SK-N-SH (cell line): ENCODE measurements around the gene TUFM. TPM values are rescaled to one million over a fixed set of nuclear protein-coding genes. Genes with fewer than 3 reads are reported as not detected.

Experiments used
- CTCF ChIA-PET: fragments of 300-600, 350-600 bp; formaldehyde crosslinking; extraction: SDS; loops from one replicate; lab custom pipeline; 2021; lab: Yijun Ruan, JAX
- POLR2A ChIA-PET: fragments of 350-600 bp; sonication (Branson Sonifier 250); formaldehyde crosslinking; extraction: SDS; loops from one replicate; lab custom pipeline; 2020; ENCODE audit warnings: antibody characterized with exemption, inconsistent platforms; lab: Yijun Ruan, JAX
- DNase-seq: peaks from one replicate; pipeline ENCODE4 v3.0.0; 2012
- H2AFZ ChIP-seq: fragments of 200-600 bp; sonication (generic); 2 replicates; pipeline ENCODE4 v1.8.1; 2016; ENCODE audit warnings: antibody characterized with exemption, mild to moderate bottlenecking, low read depth
- H3F3A ChIP-seq: fragments of 200-600 bp; sonication (generic); replicated peaks from 2 replicates; pipeline ENCODE3; 2016; ENCODE audit warnings: antibody characterized with exemption, mild to moderate bottlenecking; ENCODE audit not compliant: insufficient read depth
- H3K27ac ChIP-seq, 2 experiments: fragments of 200-500 bp in 1 of 2; fragments of 200-600 bp in 1 of 2; sonication (Bioruptor generic) in 1 of 2; sonication (generic), shearing (Covaris generic) in 1 of 2; 2 replicates each; pipeline versions ENCODE4 v1.5.1 to v1.6.1; 2014 to 2016; ENCODE audit warnings: low read depth in 2 of 2, inconsistent platforms in 1 of 2, low read length in 1 of 2, mild to moderate bottlenecking in 1 of 2, mixed read lengths in 1 of 2
- H3K27me3 ChIP-seq: fragments of 200-600 bp; sonication (generic), shearing (Covaris generic); 2 replicates; pipeline ENCODE4 v1.6.1; 2016; ENCODE audit warnings: mixed run types; ENCODE audit not compliant: insufficient read depth
- H3K36me3 ChIP-seq, 2 experiments: fragments of 200-500 bp in 1 of 2; fragments of 200-600 bp in 1 of 2; sonication (Bioruptor generic) in 1 of 2; sonication (generic) in 1 of 2; replicated peaks in 1 of 2; 2 replicates each; pipeline versions ENCODE3 to v1.5.1; 2014 to 2016; ENCODE audit warnings: low read length in 1 of 2, mild to moderate bottlenecking in 1 of 2; ENCODE audit not compliant: insufficient read depth in 2 of 2, control insufficient read depth in 1 of 2
- H3K4me1 ChIP-seq, 2 experiments: fragments of 200-500 bp in 1 of 2; fragments of 200-600 bp in 1 of 2; sonication (Bioruptor generic) in 1 of 2; sonication (generic), shearing (Covaris generic) in 1 of 2; 2 replicates each; pipeline versions ENCODE4 v1.5.1 to v1.6.1; 2014 to 2016; ENCODE audit warnings: low read depth in 1 of 2, low read length in 1 of 2, mixed run types in 1 of 2; ENCODE audit not compliant: insufficient read depth in 2 of 2, control insufficient read depth in 1 of 2
- H3K4me2 ChIP-seq: fragments of 200-600 bp; sonication (generic), shearing (Covaris generic); 2 replicates; pipeline ENCODE4 v1.6.1; 2017; ENCODE audit warnings: mixed run types
- H3K4me3 ChIP-seq, 2 experiments: fragments of 200-500 bp in 1 of 2; fragments of 200-600 bp in 1 of 2; sonication (Bioruptor generic) in 1 of 2; sonication (generic), shearing (Covaris generic) in 1 of 2; 2 replicates each; pipeline versions ENCODE4 v1.5.1 to v1.8.1; 2014 to 2016; ENCODE audit warnings: low read depth in 2 of 2, inconsistent platforms in 1 of 2, low read length in 1 of 2, mild to moderate bottlenecking in 1 of 2, mixed read lengths in 1 of 2, moderate library complexity in 1 of 2
- H3K79me2 ChIP-seq: fragments of 200-600 bp; sonication (generic); 2 replicates; pipeline ENCODE4 v1.8.1; 2017; ENCODE audit warnings: mild to moderate bottlenecking; ENCODE audit not compliant: insufficient read depth
- H3K9ac ChIP-seq: fragments of 200-600 bp; sonication (generic); 2 replicates; pipeline ENCODE4 v1.6.1; 2017; ENCODE audit warnings: mixed run types
- H3K9me2 ChIP-seq: fragments of 200-600 bp; sonication (generic); 2 replicates; pipeline ENCODE4 v1.6.1; 2017; ENCODE audit warnings: mixed run types
- H3K9me3 ChIP-seq: fragments of 200-600 bp; sonication (generic); 2 replicates; pipeline ENCODE4 v1.6.1; 2017; ENCODE audit warnings: mixed run types, mild to moderate bottlenecking, moderate library complexity
- H4K20me1 ChIP-seq: fragments of 200-600 bp; sonication (generic); 2 replicates; pipeline ENCODE4 v1.6.1; 2017; ENCODE audit warnings: mild to moderate bottlenecking, mixed run types; ENCODE audit not compliant: insufficient read depth
- EP300 ChIP-seq, 2 experiments: IDR thresholded peaks; 2 replicates each; pipeline versions ENCODE4 v1.4.0 to v1.6.1; 2012; ENCODE audit warnings: borderline replicate concordance in 1 of 2, low read depth in 1 of 2, low read length in 1 of 2
- GABPA ChIP-seq: IDR thresholded peaks from 2 replicates; pipeline ENCODE4 v1.4.0; 2012; ENCODE audit warnings: low read depth, mild to moderate bottlenecking
- GATA2 ChIP-seq: sonication (generic); formaldehyde crosslinking; IDR thresholded peaks from 2 replicates; pipeline ENCODE4 v1.5.0; 2020; ENCODE audit warnings: mild to moderate bottlenecking, missing genetic modification reagents
- MEF2A ChIP-seq: IDR thresholded peaks from 2 replicates; pipeline ENCODE4 v1.4.0; 2012; ENCODE audit warnings: low read depth, borderline replicate concordance
- MXI1 ChIP-seq: IDR thresholded peaks from 2 replicates; pipeline ENCODE4 v1.6.1; 2012; ENCODE audit warnings: mild to moderate bottlenecking, low read depth, low read length, improper control_type of control experiment
- NFIC ChIP-seq: IDR thresholded peaks from 2 replicates; pipeline ENCODE4 v1.4.0; 2012; ENCODE audit warnings: borderline replicate concordance
- POLR2AphosphoS5 ChIP-seq: IDR thresholded peaks from 2 replicates; pipeline ENCODE4 v1.6.1; 2012; ENCODE audit warnings: low read depth, low read length
- RFX5 ChIP-seq: IDR thresholded peaks from 2 replicates; pipeline ENCODE4 v1.6.1; 2012; ENCODE audit warnings: mild to moderate bottlenecking, improper control_type of control experiment, low read length
- SIN3A ChIP-seq: IDR thresholded peaks from 2 replicates; pipeline ENCODE4 v1.6.1; 2012; ENCODE audit warnings: low read depth, mild to moderate bottlenecking, low read length, moderate library complexity, borderline replicate concordance
- TAF1 ChIP-seq: IDR thresholded peaks from 2 replicates; pipeline ENCODE4 v1.6.1; 2012; ENCODE audit warnings: low read depth, mild to moderate bottlenecking, low read length, moderate library complexity, borderline replicate concordance
- TEAD4 ChIP-seq: IDR thresholded peaks from 2 replicates; pipeline ENCODE4 v1.4.0; 2012; ENCODE audit warnings: mild to moderate bottlenecking, borderline replicate concordance; ENCODE audit not compliant: insufficient read depth
- YY1 ChIP-seq: IDR thresholded peaks from 2 replicates; pipeline ENCODE4 v1.4.0; 2012; ENCODE audit warnings: low read depth, mild to moderate bottlenecking
- WGBS: methylation state at CpG from one replicate; pipeline ENCODE4 v1.1.6; 2017; ENCODE audit warnings: low lambda C conversion rate; 5-methylcytosine and 5-hydroxymethylcytosine counted together
- polyA plus RNA-seq, 3 experiments: library from polyadenylated mRNA; depleted of rRNA; stranded (reverse); fragments of >200 nt; gene quantifications; 2 replicates each; pipeline ENCODE4 v1.2.3, GENCODE V29; 2012
- TF ChIP-seq, protein P1 (sequence below): IDR thresholded peaks from 2 replicates; pipeline ENCODE4 v1.4.0; 2012; ENCODE audit warnings: low read depth
- TF ChIP-seq, protein P2 (sequence below): fragments of 150-350 bp; IDR thresholded peaks from 2 replicates; pipeline ENCODE4 v1.6.1; 2016; ENCODE audit warnings: mild to moderate bottlenecking, low read depth, low read length
- TF ChIP-seq, protein P3 (sequence below): IDR thresholded peaks from 2 replicates; pipeline ENCODE4 v1.4.0; 2012; ENCODE audit warnings: low read depth, borderline replicate concordance
- TF ChIP-seq, protein P4 (sequence below): IDR thresholded peaks from 2 replicates; pipeline ENCODE4 v1.6.1; 2012; ENCODE audit warnings: mild to moderate bottlenecking, low read depth, low read length, moderate library complexity
- TF ChIP-seq, protein P5 (sequence below): fragments of 150-350 bp; IDR thresholded peaks from 2 replicates; pipeline ENCODE4 v1.6.1; 2017; ENCODE audit warnings: antibody characterized with exemption, low read length, low read depth, borderline replicate concordance

Gene TUFM
- polyA plus RNA-seq, 1 of the 3 experiments (the other 2 are of a cell fraction): 358 TPM

DNA sequence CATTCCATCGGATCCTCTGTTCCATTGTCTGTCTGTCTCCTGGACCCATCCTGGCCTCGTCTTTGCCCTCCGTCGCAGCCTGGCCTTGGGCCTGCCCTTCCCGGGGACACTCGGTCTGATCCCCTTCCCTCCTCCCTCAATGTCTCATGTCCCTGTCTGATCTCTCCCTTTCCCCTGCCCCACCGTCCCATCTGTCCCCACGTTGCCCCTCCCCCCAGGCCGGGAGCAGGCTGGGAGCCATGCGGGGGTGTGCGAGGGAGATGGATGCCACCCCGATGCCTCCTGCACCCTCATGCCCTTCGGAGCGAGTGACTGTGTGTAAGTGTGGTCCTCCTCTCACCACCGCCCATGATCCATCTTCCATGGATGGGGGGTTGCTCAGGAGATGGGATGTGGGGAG, 26.8 kb upstream of the TUFM start:
- Histone ChIP-seq H3K36me3 (peaks cover 4 to 61% of the 10 kb centered on the region in 2 experiments), H3K9me2 (no peaks in the 10 kb centered on the region), H3K27me3 (no peaks in the 10 kb centered on the region), H3K27ac (no peak overlapping the region), H3K4me1 (no peaks in the 10 kb centered on the region), H4K20me1 (no peaks in the 10 kb centered on the region), H3K79me2 (peaks cover 5% of the 10 kb centered on the region; the same call in 1 of the 2 replicates), H3K4me2 (no peak overlapping the region), H3F3A (peaks cover 4% of the 10 kb centered on the region), H3K4me3 (no peak overlapping the region), H2AFZ (no peak overlapping the region), H3K9me3 (no peaks in the 10 kb centered on the region), H3K9ac (no peak overlapping the region)
- 84% methylated on average over 10 of the region's 15 CpGs for WGBS
- TF ChIP-seq, protein P1, sequence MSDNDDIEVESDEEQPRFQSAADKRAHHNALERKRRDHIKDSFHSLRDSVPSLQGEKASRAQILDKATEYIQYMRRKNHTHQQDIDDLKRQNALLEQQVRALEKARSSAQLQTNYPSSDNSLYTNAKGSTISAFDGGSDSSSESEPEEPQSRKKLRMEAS: no peak
- no peak for TF ChIP-seq TAF1
- TF ChIP-seq EP300 (IDR thresholded peaks at IDR 0.05; ENCODE audit: borderline replicate concordance in 1 of 2, low read depth in 1 of 2, low read length in 1 of 2): no peak
- TF ChIP-seq TEAD4: no peak
- TF ChIP-seq, protein P2, sequence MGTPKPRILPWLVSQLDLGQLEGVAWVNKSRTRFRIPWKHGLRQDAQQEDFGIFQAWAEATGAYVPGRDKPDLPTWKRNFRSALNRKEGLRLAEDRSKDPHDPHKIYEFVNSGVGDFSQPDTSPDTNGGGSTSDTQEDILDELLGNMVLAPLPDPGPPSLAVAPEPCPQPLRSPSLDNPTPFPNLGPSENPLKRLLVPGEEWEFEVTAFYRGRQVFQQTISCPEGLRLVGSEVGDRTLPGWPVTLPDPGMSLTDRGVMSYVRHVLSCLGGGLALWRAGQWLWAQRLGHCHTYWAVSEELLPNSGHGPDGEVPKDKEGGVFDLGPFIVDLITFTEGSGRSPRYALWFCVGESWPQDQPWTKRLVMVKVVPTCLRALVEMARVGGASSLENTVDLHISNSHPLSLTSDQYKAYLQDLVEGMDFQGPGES: no peak
- TF ChIP-seq, protein P3, sequence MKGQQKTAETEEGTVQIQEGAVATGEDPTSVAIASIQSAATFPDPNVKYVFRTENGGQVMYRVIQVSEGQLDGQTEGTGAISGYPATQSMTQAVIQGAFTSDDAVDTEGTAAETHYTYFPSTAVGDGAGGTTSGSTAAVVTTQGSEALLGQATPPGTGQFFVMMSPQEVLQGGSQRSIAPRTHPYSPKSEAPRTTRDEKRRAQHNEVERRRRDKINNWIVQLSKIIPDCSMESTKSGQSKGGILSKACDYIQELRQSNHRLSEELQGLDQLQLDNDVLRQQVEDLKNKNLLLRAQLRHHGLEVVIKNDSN: no peak
- TF ChIP-seq, protein P4, sequence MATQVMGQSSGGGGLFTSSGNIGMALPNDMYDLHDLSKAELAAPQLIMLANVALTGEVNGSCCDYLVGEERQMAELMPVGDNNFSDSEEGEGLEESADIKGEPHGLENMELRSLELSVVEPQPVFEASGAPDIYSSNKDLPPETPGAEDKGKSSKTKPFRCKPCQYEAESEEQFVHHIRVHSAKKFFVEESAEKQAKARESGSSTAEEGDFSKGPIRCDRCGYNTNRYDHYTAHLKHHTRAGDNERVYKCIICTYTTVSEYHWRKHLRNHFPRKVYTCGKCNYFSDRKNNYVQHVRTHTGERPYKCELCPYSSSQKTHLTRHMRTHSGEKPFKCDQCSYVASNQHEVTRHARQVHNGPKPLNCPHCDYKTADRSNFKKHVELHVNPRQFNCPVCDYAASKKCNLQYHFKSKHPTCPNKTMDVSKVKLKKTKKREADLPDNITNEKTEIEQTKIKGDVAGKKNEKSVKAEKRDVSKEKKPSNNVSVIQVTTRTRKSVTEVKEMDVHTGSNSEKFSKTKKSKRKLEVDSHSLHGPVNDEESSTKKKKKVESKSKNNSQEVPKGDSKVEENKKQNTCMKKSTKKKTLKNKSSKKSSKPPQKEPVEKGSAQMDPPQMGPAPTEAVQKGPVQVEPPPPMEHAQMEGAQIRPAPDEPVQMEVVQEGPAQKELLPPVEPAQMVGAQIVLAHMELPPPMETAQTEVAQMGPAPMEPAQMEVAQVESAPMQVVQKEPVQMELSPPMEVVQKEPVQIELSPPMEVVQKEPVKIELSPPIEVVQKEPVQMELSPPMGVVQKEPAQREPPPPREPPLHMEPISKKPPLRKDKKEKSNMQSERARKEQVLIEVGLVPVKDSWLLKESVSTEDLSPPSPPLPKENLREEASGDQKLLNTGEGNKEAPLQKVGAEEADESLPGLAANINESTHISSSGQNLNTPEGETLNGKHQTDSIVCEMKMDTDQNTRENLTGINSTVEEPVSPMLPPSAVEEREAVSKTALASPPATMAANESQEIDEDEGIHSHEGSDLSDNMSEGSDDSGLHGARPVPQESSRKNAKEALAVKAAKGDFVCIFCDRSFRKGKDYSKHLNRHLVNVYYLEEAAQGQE: no peak
- no peak for TF ChIP-seq GATA2
- no peak for TF ChIP-seq POLR2AphosphoS5
- TF ChIP-seq NFIC: no peak
- no peak for DNase-seq
- ChIA-PET CTCF (interaction anchor here (0.8 to 2.5 kb wide), 10 partner anchors 10 to 74 kb away, joined by 3 to 15 read pairs (median 3); partner anchors contain the start of gene SH2B1), POLR2A (no interaction called here)

DNA sequence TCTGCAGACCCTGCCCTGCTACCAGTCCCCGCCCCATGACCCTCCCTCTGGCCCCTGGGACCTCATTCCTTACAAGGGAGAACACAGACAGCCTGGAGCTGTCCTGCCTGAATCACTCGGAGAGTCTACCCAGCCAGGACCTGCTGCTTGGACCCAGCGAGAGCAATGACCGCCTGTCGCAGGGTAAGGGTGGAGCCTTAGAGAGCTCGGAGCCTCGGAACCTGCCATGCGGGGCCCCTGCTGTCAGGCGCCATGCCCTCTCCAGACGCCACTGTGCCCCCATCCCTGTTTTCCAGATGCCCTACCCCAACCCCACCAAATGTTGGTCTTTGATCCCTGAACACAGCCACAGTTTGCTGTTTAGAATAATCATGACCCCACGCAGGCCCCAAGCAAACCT, 23.1 kb upstream of the TUFM start:
- ChIA-PET POLR2A (no interaction called here), CTCF (interaction anchor here (1.8 kb wide), 1 partner anchor 76 kb away, joined by 4 read pairs; no protein-coding TSS in a partner anchor)
- no peak overlapping the region for H2AFZ ChIP-seq
- peaks cover 12 to 64% of the 10 kb centered on the region in 2 experiments for H3K36me3 ChIP-seq
- H3K27ac ChIP-seq: no peak overlapping the region
- H3F3A ChIP-seq: no peaks in the 10 kb centered on the region
- H3K9me2 ChIP-seq: no peaks in the 10 kb centered on the region
- H3K79me2 ChIP-seq: peaks cover 25% of the 10 kb centered on the region
- H4K20me1 ChIP-seq: 0 out of 2 replicates have a peak, but pooled peaks cover 5% of the 10 kb centered on the region
- 97% methylated on average over 4 of the region's 11 CpGs for WGBS
- H3K4me3 ChIP-seq: no peak overlapping the region
- H3K4me2 ChIP-seq: no peak overlapping the region
- H3K9ac ChIP-seq: no peak overlapping the region
- H3K4me1 ChIP-seq: peaks cover 7 to 13% of the 10 kb centered on the region in 2 experiments; a peak in 2 of 4 replicates
- H3K9me3 ChIP-seq: no peaks in the 10 kb centered on the region
- no peak for DNase-seq
- no peaks in the 10 kb centered on the region for H3K27me3 ChIP-seq
- no peak for TF ChIP-seq YY1
- TF ChIP-seq MEF2A: no peak
- TF ChIP-seq TEAD4: no peak
- TF ChIP-seq, protein P5, sequence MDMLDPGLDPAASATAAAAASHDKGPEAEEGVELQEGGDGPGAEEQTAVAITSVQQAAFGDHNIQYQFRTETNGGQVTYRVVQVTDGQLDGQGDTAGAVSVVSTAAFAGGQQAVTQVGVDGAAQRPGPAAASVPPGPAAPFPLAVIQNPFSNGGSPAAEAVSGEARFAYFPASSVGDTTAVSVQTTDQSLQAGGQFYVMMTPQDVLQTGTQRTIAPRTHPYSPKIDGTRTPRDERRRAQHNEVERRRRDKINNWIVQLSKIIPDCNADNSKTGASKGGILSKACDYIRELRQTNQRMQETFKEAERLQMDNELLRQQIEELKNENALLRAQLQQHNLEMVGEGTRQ: no peak
- no peak for TF ChIP-seq GATA2
- no peak for TF ChIP-seq GABPA
- TF ChIP-seq SIN3A: no peak
- no peak for TF ChIP-seq POLR2AphosphoS5
- TF ChIP-seq RFX5: no peak
- no peak for TF ChIP-seq MXI1
